Spinal cord (tissue), 10 donors: ENCODE results near the gene CIRBP. TPM values are rescaled to one million over a fixed set of nuclear protein-coding genes. Genes with fewer than 3 reads are reported as not detected.
"Not testable (repeated sequence)": the region's sequence is repeated elsewhere in the genome, so short reads cannot be mapped to it uniquely, and the experiment has no call there.

Experiments used
- DNase-seq, 6 donors: peaks; one replicate each; pipeline versions ENCODE4 v3.0.0 to v3.0.0-alpha.2; 2013 to 2015; ENCODE audit warnings: low spot score in 6 of 6, low read depth in 4 of 6
- H3K27ac ChIP-seq: one replicate; pipeline ENCODE4 v1.5.1; 2013; ENCODE audit warnings: low read depth, low read length, control low read depth
- H3K27me3 ChIP-seq: one replicate; pipeline ENCODE4 v1.6.1; 2013; ENCODE audit warnings: low read length; ENCODE audit not compliant: control insufficient read depth, insufficient read depth
- H3K36me3 ChIP-seq: one replicate; pipeline ENCODE4 v1.6.1; 2013; ENCODE audit warnings: low read length; ENCODE audit not compliant: control insufficient read depth, insufficient read depth
- H3K4me1 ChIP-seq: one replicate; pipeline ENCODE4 v1.6.1; 2013; ENCODE audit warnings: low read length; ENCODE audit not compliant: control insufficient read depth, insufficient read depth
- H3K4me3 ChIP-seq: one replicate; pipeline ENCODE4 v1.5.1; 2013; ENCODE audit warnings: low read depth, low read length, control low read depth
- H3K9me3 ChIP-seq: one replicate; pipeline ENCODE4 v1.6.1; 2013; ENCODE audit warnings: low read length; ENCODE audit not compliant: control insufficient read depth, insufficient read depth
- WGBS: methylation state at CpG from one replicate; pipeline ENCODE4 v1.1.5; 2013; ENCODE audit warnings: missing lambda C conversion rate; ENCODE audit not compliant: insufficient coverage; 5-methylcytosine and 5-hydroxymethylcytosine counted together
- polyA plus RNA-seq, 2 donors: library from polyadenylated mRNA; unstranded; fragments of 120-200 nt; gene quantifications; one replicate each; pipeline ENCODE4 v1.2.1, GENCODE V29; 2013; ENCODE audit not compliant: insufficient read length in 2 of 2
- total RNA-seq, 2 donors: library from RNA; depleted of rRNA in 1 of 2; stranded (reverse); fragments of 120-200 nt in 1 of 2; fragments of >200 nt in 1 of 2; gene quantifications; one replicate each; pipeline versions ENCODE4 v1.2.3 to v1.2.4, GENCODE V29; 2013 to 2014
- donor health status: healthy.

Gene CIRBP
- total and polyA plus RNA-seq, 4 donors = 323 to 821 (median 625) TPM

DNA sequence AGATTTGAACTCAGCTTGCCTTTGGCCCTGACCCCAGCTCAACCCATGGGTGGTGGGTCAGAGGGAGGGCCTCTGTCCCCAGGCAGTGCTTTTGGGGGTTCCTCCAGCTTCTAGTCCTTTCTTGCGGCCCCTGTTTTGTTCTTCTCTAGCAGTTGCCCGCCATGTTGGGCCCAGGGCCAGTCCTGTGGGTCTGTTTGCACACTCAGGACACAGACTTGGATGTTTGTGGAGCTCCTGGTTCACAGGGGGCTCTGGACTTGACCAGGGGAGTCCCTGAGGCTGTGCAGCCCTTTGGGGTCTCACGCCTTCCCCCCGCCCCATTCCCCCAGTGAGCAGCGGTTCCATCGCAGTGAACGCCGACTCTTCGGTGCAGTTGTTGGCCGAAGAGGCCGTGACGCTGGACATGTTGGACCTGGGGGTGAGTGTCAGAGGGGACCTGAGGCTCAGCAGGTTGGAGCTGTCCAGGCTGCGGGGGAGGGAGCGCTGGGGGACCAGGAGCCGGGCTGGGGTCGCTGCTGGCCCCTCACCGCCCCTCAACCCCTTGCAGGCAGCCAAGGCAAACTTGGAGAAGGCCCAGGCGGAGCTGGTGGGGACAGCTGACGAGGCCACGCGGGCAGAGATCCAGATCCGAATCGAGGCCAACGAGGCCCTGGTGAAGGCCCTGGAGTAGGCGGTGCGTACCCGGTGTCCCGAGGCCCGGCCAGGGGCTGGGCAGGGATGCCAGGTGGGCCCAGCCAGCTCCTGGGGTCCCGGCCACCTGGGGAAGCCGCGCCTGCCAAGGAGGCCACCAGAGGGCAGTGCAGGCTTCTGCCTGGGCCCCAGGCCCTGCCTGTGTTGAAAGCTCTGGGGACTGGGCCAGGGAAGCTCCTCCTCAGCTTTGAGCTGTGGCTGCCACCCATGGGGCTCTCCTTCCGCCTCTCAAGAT, 25.1 kb upstream of the CIRBP start:
- H3K4me1 ChIP-seq = peaks cover 83% of the 10 kb centered on the region
- H3K36me3 ChIP-seq = peaks cover 37% of the 10 kb centered on the region
- peak overlapping the region; percentile 84 for H3K27ac ChIP-seq
- 39% methylated on average over 32 of the region's 33 CpGs for WGBS
- no peaks in the 10 kb centered on the region for H3K27me3 ChIP-seq
- DNase-seq = peak in 2 of 6 donors; percentile 87 to 92
- peak overlapping the region; percentile 2 for H3K4me3 ChIP-seq
- no peaks in the 10 kb centered on the region for H3K9me3 ChIP-seq

DNA sequence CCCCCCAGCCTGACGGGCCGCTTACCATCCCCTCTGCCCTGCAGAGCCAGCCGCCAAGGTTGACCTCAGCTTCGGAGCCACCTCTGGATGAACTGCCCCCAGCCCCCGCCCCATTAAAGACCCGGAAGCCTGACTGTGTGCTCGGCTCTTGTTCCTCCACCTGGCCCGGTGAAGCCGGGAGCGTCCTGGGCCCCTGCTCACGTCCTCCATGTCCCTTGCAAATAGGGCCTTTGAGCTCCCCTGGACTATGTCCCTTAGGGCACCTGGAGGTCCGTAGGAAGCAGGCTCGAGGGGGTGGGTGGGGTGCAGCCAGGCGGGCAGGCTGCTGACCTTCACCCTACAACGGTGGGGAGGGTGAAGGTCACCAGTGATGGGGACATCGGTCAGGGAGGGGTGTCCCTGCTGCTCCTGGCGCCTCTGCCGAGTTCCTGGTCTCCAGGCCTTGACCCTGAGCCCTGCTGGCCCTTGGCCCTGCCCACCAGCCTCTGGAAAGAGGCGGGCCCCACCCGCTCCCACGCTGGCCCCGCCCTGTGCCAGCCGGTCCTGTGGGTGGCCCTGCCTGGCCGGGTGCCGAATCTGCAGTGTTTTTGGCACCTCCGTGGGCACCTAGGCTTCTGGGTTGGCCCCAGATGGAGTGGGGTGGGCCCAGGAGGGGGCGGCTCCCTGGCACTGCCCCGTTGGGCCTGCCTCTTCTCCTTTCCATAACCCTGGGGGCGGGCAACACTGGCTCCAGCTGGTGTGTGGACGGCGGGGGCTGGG, 24.3 kb upstream of the CIRBP start:
- 48% methylated on average over 19 of the region's 31 CpGs for WGBS
- Histone ChIP-seq H3K27ac (peak overlapping the region; percentile 84), H3K4me3 (no peak overlapping the region), H3K36me3 (peaks cover 38% of the 10 kb centered on the region), H3K9me3 (no peaks in the 10 kb centered on the region), H3K27me3 (no peaks in the 10 kb centered on the region), H3K4me1 (peaks cover 75% of the 10 kb centered on the region)
- no peak for DNase-seq

DNA sequence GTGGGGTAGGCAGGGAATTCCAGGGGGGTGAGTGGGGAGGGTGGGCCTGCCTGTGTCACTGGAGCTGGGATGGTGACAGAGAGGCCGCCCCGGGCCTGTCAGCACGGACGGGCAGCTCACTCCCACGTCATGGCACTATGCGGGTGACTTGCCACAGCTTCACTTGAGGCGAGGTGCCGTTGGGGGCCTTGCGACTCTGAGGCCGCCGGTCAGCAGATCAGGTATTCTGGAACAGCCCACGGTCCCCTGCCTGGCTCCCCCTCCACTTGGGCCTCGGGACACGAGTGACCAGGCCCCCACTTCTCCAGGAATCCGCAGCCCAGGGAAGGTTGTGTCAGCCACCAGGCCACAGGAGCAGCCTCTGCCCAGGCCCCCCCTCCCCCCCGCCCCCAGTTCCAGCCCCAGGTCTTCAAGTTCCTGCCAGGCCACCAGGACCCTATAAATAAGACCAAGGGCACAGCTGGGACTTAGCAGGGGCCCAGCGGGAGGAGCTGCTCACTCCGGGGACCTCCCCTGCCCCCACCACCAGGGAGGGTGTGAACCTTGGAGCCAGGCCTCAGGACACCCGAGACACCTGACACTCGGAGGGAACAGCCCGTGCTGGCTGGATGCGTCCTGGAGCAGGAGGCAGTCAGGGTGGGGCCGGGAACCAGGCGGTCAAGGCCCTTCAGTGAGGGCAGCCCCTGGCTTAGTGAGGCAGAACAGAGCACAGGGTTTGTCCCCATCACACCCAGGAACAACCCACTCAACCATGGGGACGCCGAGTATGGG, 23.5 kb upstream of the CIRBP start:
- Histone ChIP-seq H3K27ac (peak overlapping the region; percentile 84), H3K27me3 (no peaks in the 10 kb centered on the region), H3K4me1 (peaks cover 69% of the 10 kb centered on the region), H3K4me3 (no peak overlapping the region), H3K36me3 (peaks cover 42% of the 10 kb centered on the region), H3K9me3 (no peaks in the 10 kb centered on the region)
- 80% methylated on average over 22 of the region's 26 CpGs for WGBS
- DNase-seq = no peak

DNA sequence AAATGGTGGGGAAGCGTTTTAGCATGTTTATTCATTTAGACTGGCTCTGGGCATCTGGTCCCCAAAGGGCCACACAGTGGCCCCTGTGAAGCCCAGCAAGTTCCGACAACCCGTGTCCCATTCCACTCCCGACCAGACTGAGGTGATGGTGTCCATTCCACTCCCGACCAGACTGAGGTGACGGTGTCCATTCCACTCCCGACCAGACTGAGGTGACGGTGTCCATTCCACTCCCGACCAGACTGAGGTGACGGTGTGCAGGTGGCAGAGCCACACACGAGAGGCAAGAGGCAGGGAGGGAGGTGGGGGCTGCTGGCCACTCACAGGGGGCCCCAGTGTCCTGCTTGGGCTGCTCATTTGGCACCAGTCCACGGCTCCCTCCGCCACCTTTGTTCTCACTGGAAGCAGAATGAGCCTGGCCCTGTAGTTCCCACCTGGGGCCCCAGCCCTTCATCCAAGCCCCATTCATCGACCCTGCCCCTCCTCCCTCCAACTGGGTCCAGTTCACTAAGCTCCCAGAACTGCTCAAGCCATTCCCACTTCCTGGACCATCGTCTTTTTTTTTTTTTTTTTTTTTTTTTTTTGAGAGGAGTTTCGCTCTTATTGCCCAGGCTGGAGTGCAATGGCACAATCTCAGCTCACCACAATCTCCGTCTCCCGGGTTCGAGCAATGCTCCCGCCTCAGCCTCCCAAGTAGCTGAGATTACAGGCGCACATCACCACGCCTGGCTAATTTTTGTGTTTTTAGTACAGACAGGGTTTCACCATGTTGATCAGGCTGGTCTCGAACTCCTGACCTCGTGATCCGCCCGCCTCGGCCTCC, 22.7 kb upstream of the CIRBP start:
- Histone ChIP-seq H3K36me3 (peaks cover 48% of the 10 kb centered on the region), H3K27ac (peak overlapping the region; percentile 15), H3K4me1 (peaks cover 66% of the 10 kb centered on the region)
- not testable (repeated sequence) for H3K27me3 ChIP-seq, H3K9me3 ChIP-seq, H3K4me3 ChIP-seq
- DNase-seq = peak in 1 of 6 donors; percentile 43
- 60% methylated on average over 15 of the region's 27 CpGs for WGBS

DNA sequence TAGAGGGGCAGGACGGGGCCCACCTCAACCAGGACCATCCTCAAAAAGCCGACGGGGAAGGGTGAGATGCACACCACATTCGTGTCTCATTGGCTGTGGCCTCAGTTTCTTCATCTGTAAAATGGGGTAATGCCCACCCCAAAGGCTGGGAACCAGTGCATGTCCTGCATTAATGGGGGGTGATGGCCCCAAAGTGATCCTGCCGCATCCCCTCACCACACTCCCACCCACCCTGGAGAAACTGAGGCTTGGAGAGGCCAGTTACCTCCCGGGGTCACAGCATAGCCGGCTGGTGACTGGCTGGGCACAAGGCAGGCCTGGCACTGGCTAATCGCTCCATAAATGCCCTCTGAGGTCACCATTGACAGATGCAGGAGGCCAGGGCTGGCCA, 21.4 kb upstream of the CIRBP start:
- Histone ChIP-seq H3K4me3 (peak overlapping the region; percentile 75), H3K9me3 (no peaks in the 10 kb centered on the region), H3K36me3 (peaks cover 57% of the 10 kb centered on the region), H3K27me3 (no peaks in the 10 kb centered on the region), H3K4me1 (peaks cover 69% of the 10 kb centered on the region), H3K27ac (peak overlapping the region; percentile 95)
- DNase-seq = no peak
- WGBS = 82% methylated on average over 6 of the region's 8 CpGs

- H3K9me3 ChIP-seq = no peaks in the 10 kb centered on the region
- H3K4me1 ChIP-seq = peaks cover 69% of the 10 kb centered on the region
- peaks cover 62% of the 10 kb centered on the region for H3K36me3 ChIP-seq
- DNase-seq = peak in 2 of 6 donors; percentile 79 to 90
- WGBS = 5% methylated on average over 52 of the region's 60 CpGs
- peak within 1 kb of the TSS; percentile 95 for H3K27ac ChIP-seq
- H3K27me3 ChIP-seq = no peaks in the 10 kb centered on the region
- H3K4me3 ChIP-seq = peak within 1 kb of the TSS; percentile 75
These were observed 20.9 kb upstream of the CIRBP start, which contains the start of gene MIDN for GRCh38 chr19:1248139-1248785. MIDN (plus strand) TSS chr19:1248583; CDS start chr19:1250297, 1,714 bp downstream.

DNA sequence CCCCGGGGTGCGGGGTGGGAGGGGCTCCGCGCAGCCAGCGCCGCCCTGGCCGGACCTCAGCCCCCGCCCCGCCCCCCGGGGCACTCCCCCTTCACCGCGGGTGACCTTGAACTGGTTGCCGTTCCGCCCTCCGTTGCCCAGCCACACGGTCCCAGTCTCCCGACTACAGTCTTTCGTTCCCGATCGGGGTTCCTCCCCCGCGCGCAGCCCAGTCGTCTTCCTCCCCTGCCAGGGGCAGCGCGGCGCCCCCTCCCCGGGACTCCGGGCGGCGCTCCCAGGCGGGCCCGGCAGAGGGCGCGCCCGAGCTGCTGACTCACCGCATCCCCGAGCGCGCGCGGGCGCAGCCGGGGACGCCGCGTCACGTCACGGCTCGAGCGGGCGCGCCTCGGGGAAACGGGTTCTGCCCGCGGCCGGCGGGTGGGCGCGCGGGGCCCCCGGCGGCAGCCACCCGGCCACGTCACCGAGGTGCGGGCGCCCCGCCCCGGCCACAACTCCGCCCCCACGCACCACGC, 20.3 kb upstream of the CIRBP start:
- H3K27me3 ChIP-seq = no peaks in the 10 kb centered on the region
- DNase-seq = peak in 4 of 6 donors; percentile 75 to 95 (median 87)
- H3K4me3 ChIP-seq = peak overlapping the region; percentile 75
- H3K36me3 ChIP-seq = peaks cover 63% of the 10 kb centered on the region
- no peaks in the 10 kb centered on the region for H3K9me3 ChIP-seq
- peak overlapping the region; percentile 95 for H3K27ac ChIP-seq
- under 1% methylated on average over 69 of the region's 74 CpGs for WGBS
- H3K4me1 ChIP-seq = peaks cover 69% of the 10 kb centered on the region

DNA sequence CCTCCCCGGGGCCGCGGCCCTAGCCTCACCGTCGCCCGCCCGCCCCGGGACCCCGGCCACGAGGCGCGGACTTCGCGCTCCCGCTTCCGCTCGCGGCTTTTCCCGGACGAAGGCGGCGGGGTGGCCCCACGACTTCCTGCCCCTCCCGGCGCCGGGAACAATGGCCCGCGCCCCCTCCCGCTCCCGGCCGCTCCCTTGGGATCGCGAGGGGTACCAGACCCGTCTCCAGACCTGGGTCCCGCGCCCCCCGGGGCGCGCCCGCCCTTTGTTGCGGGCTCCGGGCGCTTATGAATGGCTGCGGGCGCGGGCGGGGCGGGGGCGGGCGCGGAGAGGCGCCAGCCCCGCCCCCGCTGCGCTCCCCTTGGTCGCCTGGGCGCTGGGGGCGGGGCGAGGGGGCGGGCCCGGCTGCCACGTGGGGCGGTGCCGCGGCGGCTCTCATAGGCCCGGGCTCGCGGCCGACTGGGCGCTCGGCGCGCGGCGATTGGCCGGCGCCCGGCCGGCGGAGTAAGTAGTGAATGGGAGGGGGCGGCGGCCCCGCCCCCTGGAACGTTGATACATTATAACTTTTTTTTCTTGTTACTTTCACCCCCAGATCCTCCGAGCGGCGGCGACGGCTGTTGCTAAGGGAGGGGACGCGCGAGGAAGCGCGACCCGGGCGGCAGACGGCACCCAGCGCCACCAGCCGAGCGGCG, 19.7 kb upstream of the CIRBP start:
- no peaks in the 10 kb centered on the region for H3K27me3 ChIP-seq
- peak overlapping the region; percentile 74 for H3K4me3 ChIP-seq
- H3K36me3 ChIP-seq = peaks cover 63% of the 10 kb centered on the region
- H3K27ac ChIP-seq = peak overlapping the region; percentile 84
- DNase-seq = peak in 5 of 6 donors; percentile 91 to 99 (median 95)
- H3K4me1 ChIP-seq = peaks cover 68% of the 10 kb centered on the region
- H3K9me3 ChIP-seq = no peaks in the 10 kb centered on the region
- WGBS = under 1% methylated on average over 87 of the region's 102 CpGs
